SKM-1 (cell line): Measurements from ENCODE around the gene C5orf52.
"Not testable (repeated sequence)": the region's sequence is repeated elsewhere in the genome, so short reads cannot be mapped to it uniquely, and the experiment has no call there.

ENCODE experiments used
- DNase-seq: peaks from one replicate; lab custom pipeline; 2025; ENCODE audit not compliant: unreplicated experiment; lab: John Stamatoyannopoulos, UW

The C5orf52 gene

DNA sequence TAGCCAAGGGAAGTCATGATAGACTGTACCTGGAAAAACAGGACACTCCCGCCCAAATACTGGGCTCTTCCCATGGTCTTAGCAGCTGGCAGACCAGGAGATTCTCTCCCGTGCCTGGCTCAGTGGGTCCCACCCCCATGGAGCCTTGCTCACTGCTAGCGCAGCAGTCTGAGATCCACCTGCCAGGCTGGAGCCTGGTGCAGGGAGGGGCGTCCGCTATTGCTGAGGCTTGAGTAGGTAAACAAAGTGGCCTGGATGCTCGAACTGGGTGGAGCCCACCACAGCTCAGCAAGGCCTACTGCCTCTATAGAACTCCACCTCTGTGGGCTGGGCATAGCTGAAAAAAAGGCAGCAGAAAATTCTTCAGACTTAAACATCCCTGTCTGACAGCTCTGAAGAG is 49.8 kb downstream of the C5orf52 start:
- no peak for DNase-seq

DNA sequence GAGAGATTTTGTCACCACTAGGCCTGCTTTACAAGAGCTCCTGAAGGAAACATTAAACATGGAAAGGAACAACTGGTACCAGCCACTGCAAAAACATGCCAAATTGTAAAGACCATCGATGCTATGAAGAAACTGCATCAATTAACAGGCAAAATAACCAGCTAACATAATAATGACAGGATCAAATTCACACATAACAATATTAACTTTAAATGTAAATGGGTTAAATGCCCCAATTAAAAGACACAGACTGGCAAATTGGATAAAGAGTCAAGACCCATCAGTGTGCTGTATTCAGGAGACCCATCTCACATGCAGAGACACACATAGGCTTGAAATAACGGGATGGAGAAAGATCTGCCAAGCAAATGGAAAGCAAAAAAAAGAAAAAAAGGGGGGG is 51.6 kb downstream of the C5orf52 start:
- not testable (repeated sequence) for DNase-seq

DNA sequence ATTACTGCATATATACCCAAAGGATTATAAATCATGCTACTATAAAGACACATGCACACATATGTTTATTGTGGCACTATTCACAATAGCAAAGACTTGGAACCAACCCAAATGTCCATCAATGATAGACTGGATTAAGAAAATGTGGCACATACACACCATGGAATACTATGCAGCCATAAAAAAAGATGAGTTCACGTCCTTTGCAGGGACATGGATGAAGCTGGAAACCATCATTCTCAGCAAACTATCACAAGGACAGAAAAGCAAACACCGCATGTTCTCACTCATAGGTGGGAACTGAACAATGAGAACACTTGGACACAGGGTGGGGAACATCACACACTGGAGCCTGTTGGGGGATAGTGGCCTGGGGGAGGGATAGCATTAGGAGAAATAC is 55.3 kb downstream of the C5orf52 start:
- not testable (repeated sequence) for DNase-seq

DNA sequence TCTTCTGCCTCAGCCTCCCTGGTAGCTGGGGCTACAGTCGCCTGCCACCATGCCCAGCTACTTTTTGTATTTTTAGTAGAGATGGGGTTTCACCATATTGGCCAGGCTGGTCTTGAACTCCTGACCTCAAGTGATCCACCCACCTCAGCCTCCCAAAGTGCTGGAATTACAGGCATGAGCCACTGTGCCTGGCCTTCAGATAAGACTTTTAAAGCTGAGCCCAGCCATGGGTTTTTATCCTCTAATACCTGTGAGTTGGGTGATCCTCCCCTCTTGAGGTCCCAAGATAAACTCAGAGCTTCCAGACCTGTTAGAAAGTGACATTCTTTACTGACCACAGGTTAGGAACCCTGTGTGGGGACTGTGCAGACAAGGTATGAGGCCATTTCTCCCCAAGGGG is 56.5 kb downstream of the C5orf52 start:
- not testable (repeated sequence) for DNase-seq
